ENCODE measurements around the gene TBC1D1. TPM values are rescaled to one million over a fixed set of nuclear protein-coding genes. Genes with fewer than 3 reads are reported as not detected.

Gene TBC1D1
- total and polyA plus RNA-seq, 8 donors = 16.2 to 41.0 (median 24.6) TPM

GRCh38 chr4:38184404-38184803, 293.5 kb downstream of the TBC1D1 start:
- FAIRE-seq = no peak
- intact Hi-C loops (cut with DNase I) = loop anchor here in 1 of 3 donors (10.0 kb wide), 2 partner anchors 130 to 490 kb away; no protein-coding TSS in a partner anchor
- 90% methylated on average over 8 of the region's 8 CpGs for WGBS, 2 donors

GRCh38 chr4:38185406-38186144, 294.7 kb downstream of the TBC1D1 start:
- no peaks in the 10 kb centered on the region for H3K9me3 ChIP-seq
- no peaks in the 10 kb centered on the region for H3K36me3 ChIP-seq
- no peaks in the 10 kb centered on the region for H3K4me1 ChIP-seq
- TF ChIP-seq CTCF (IDR thresholded peaks at IDR 0.05) = no peak
- ATAC-seq = no peak
- FAIRE-seq = no peak
- WGBS, 2 donors = 75 to 89% methylated on average over 5 of the region's 5 CpGs
- no peak for DNase-seq
- H3K27ac ChIP-seq = no peak overlapping the region
- no peaks in the 10 kb centered on the region for H3K27me3 ChIP-seq
- intact Hi-C loops (cut with DNase I) = loop anchor here in 1 of 3 donors (10.0 kb wide), 2 partner anchors 129 to 489 kb away; no protein-coding TSS in a partner anchor
- H3K4me3 ChIP-seq = no peak overlapping the region

More at GRCh38 chr4:38184404-38184803, 293.5 kb downstream of the TBC1D1 start:
- no peaks in the 10 kb centered on the region for H3K27me3 ChIP-seq
- ATAC-seq (no peak), DNase-seq (no peak)
- peaks cover 0 to 5% (median 0%) of the 10 kb centered on the region in 3 donors for H3K4me1 ChIP-seq
- H3K4me3 ChIP-seq = no peak overlapping the region
- no peak for TF ChIP-seq CTCF (IDR thresholded peaks at IDR 0.05)
- H3K27ac ChIP-seq = no peak overlapping the region
- no peaks in the 10 kb centered on the region for H3K9me3 ChIP-seq
- H3K36me3 ChIP-seq = no peaks in the 10 kb centered on the region

GRCh38 chr4:38188136-38188535, 297.3 kb downstream of the TBC1D1 start:
- intact Hi-C loops (cut with DNase I) = loop anchor here in 1 of 3 donors (10.0 kb wide), 2 partner anchors 127 to 487 kb away; no protein-coding TSS in a partner anchor
- no peak for ATAC-seq
- H3K27ac ChIP-seq = no peak overlapping the region

GRCh38 chr4:38188631-38189101, 297.8 kb downstream of the TBC1D1 start:
- ATAC-seq (peak in 2 of 4 donors; percentile 28 to 29), FAIRE-seq (no peak), DNase-seq (no peak)
- no peak for TF ChIP-seq CTCF (IDR thresholded peaks at IDR 0.05)
- intact Hi-C loops (cut with DNase I) = loop anchor here in 1 of 3 donors (10.0 kb wide), 2 partner anchors 126 to 486 kb away; no protein-coding TSS in a partner anchor
- no peaks in the 10 kb centered on the region for H3K27me3 ChIP-seq
- no peaks in the 10 kb centered on the region for H3K4me1 ChIP-seq
- no peak overlapping the region for H3K27ac ChIP-seq
- H3K4me3 ChIP-seq = no peak overlapping the region
- no peaks in the 10 kb centered on the region for H3K36me3 ChIP-seq
- H3K9me3 ChIP-seq = no peaks in the 10 kb centered on the region
- 68 to 73% methylated on average over 12 of the region's 12 CpGs for WGBS, 2 donors

More at GRCh38 chr4:38188136-38188535, 297.3 kb downstream of the TBC1D1 start:
- Histone ChIP-seq H3K27me3 (no peaks in the 10 kb centered on the region), H3K4me3 (no peak overlapping the region), H3K36me3 (no peaks in the 10 kb centered on the region), H3K9me3 (no peaks in the 10 kb centered on the region), H3K4me1 (no peaks in the 10 kb centered on the region)
- FAIRE-seq (no peak), DNase-seq (no peak)
- WGBS, 2 donors = 86 to 94% methylated on average over 9 of the region's 9 CpGs
- TF ChIP-seq CTCF (IDR thresholded peaks at IDR 0.05) = no peak

Other genes with a start within 250 kb of the TBC1D1 start
- gene RELL1, start 204.7 kb upstream of the TBC1D1 start, total RNA-seq = 10 to 100 TPM in 2 of 6 donors, 1 to 10 TPM in 4; 3.9 to 17.1 (median 5.0) TPM
- gene RELL1, start 204.7 kb upstream of the TBC1D1 start, polyA plus RNA-seq = 1 to 10 TPM in 1 of 2 donors, under 1 TPM in 1; 0.38 to 1.4 TPM
- gene PGM2, start 64.4 kb upstream of the TBC1D1 start, total RNA-seq = 10 to 100 TPM in 1 of 6 donors, 1 to 10 TPM in 5; 4.8 to 15.1 (median 9.1) TPM
- 1 to 10 TPM; 2.1 to 4.6 TPM for gene PGM2, start 64.4 kb upstream of the TBC1D1 start, polyA plus RNA-seq
- gene PTTG2, start 69.3 kb downstream of the TBC1D1 start, total RNA-seq = under 1 TPM in 5 of 6 donors, not detected in 1; 0.31 to 0.94 (median 0.79) TPM
- gene PTTG2, start 69.3 kb downstream of the TBC1D1 start, polyA plus RNA-seq = under 1 TPM; 0.30 to 0.38 TPM

Measured in pancreas (tissue), 10 donors.